H9 (cell line): Measurements from ENCODE around the gene CDS2. TPM values are rescaled to one million over a fixed set of nuclear protein-coding genes. Genes with fewer than 3 reads are reported as not detected.

Source experiments
- DNase-seq: peaks from one replicate; pipeline ENCODE4 v3.0.0-alpha.2; 2017
- H2AFZ ChIP-seq: one replicate; pipeline ENCODE4 v1.6.1; 2013; ENCODE audit warnings: mild to moderate bottlenecking, low read length, control low read depth, moderate library complexity
- H2AK5ac ChIP-seq: 2 replicates; pipeline ENCODE4 v1.6.1; 2013; ENCODE audit warnings: low read length, control low read depth, mixed read lengths; ENCODE audit not compliant: insufficient read length
- H2BK120ac ChIP-seq: one replicate; pipeline ENCODE4 v1.6.1; 2013; ENCODE audit warnings: low read depth, mild to moderate bottlenecking, low read length, control low read depth, inconsistent platforms; ENCODE audit not compliant: poor library complexity, severe bottlenecking
- H2BK12ac ChIP-seq: 2 replicates; pipeline ENCODE4 v1.6.1; 2013; ENCODE audit warnings: low read length, control low read depth, mixed read lengths, low read depth; ENCODE audit not compliant: insufficient read length
- H2BK15ac ChIP-seq: 2 replicates; pipeline ENCODE4 v1.6.1; 2013; ENCODE audit warnings: low read depth, low read length, control low read depth
- H2BK20ac ChIP-seq: one replicate; pipeline ENCODE4 v1.6.1; 2013; ENCODE audit warnings: low read depth, mild to moderate bottlenecking, low read length, control low read depth, inconsistent platforms; ENCODE audit not compliant: poor library complexity, severe bottlenecking
- H2BK5ac ChIP-seq: 2 replicates; pipeline ENCODE4 v1.6.1; 2013; ENCODE audit warnings: low read length, control low read depth, mixed read lengths; ENCODE audit not compliant: insufficient read length
- H3K14ac ChIP-seq: 2 replicates; pipeline ENCODE4 v1.6.1; 2013; ENCODE audit warnings: low read length, control low read depth; ENCODE audit not compliant: insufficient read depth
- H3K18ac ChIP-seq: 2 replicates; pipeline ENCODE4 v1.6.1; 2013; ENCODE audit warnings: low read depth, mild to moderate bottlenecking, mixed read lengths, low read length, control low read depth; ENCODE audit not compliant: insufficient read length
- H3K23ac ChIP-seq: 2 replicates; pipeline ENCODE4 v1.6.1; 2013; ENCODE audit warnings: low read length, control low read depth, mixed read lengths, low read depth; ENCODE audit not compliant: insufficient read length
- H3K23me2 ChIP-seq: 2 replicates; pipeline ENCODE4 v1.6.1; 2013; ENCODE audit warnings: low read depth, mild to moderate bottlenecking, mixed read lengths, low read length, control low read depth; ENCODE audit not compliant: insufficient read length, poor library complexity, severe bottlenecking
- H3K27ac ChIP-seq: 2 replicates; pipeline ENCODE4 v1.5.1; 2013; ENCODE audit warnings: low read length, control low read depth, mixed read lengths, low read depth; ENCODE audit not compliant: insufficient read length
- H3K27me3 ChIP-seq: 2 replicates; pipeline ENCODE4 v1.6.1; 2013; ENCODE audit warnings: low read length, control low read depth, inconsistent platforms; ENCODE audit not compliant: insufficient read depth
- H3K4ac ChIP-seq: 2 replicates; pipeline ENCODE4 v1.6.1; 2013; ENCODE audit warnings: low read depth, mild to moderate bottlenecking, control low read depth, inconsistent platforms, low read length, moderate library complexity
- H3K4me1 ChIP-seq: 2 replicates; pipeline ENCODE4 v1.6.1; 2013; ENCODE audit warnings: low read length, control low read depth, inconsistent platforms; ENCODE audit not compliant: insufficient read depth
- H3K4me2 ChIP-seq: 2 replicates; pipeline ENCODE4 v1.6.1; 2013; ENCODE audit warnings: low read length, control low read depth, mixed read lengths; ENCODE audit not compliant: insufficient read length, insufficient read depth
- H3K56ac ChIP-seq: 2 replicates; pipeline ENCODE4 v1.6.1; 2013; ENCODE audit warnings: low read depth, mild to moderate bottlenecking, mixed read lengths, low read length, control low read depth; ENCODE audit not compliant: insufficient read length
- H3K79me1 ChIP-seq: 2 replicates; pipeline ENCODE4 v1.6.1; 2013; ENCODE audit warnings: low read depth, mild to moderate bottlenecking, moderate library complexity, low read length, control low read depth, inconsistent platforms; ENCODE audit not compliant: insufficient read depth, poor library complexity, severe bottlenecking
- H3K79me2 ChIP-seq: 2 replicates; pipeline ENCODE4 v1.6.1; 2013; ENCODE audit warnings: low read length, control low read depth, inconsistent platforms; ENCODE audit not compliant: insufficient read depth
- H3K9ac ChIP-seq: 2 replicates; pipeline ENCODE4 v1.6.1; 2013; ENCODE audit warnings: low read length, control low read depth, mixed read lengths; ENCODE audit not compliant: insufficient read length; ENCODE audit errors: extremely low read depth
- H3K9me3 ChIP-seq: one replicate; pipeline ENCODE4 v1.6.1; 2013; ENCODE audit warnings: low read depth, low read length, inconsistent platforms; ENCODE audit not compliant: control insufficient read depth
- H3T11ph ChIP-seq: one replicate; pipeline ENCODE4 v1.6.1; 2013; ENCODE audit warnings: mild to moderate bottlenecking, low read length, control low read depth, inconsistent platforms
- H4K20me1 ChIP-seq: one replicate; pipeline ENCODE4 v1.6.1; 2013; ENCODE audit not compliant: control insufficient read depth, insufficient read length, insufficient read depth
- H4K5ac ChIP-seq: 2 replicates; pipeline ENCODE4 v1.6.1; 2013; ENCODE audit warnings: low read depth, mild to moderate bottlenecking, mixed read lengths, low read length, control low read depth; ENCODE audit not compliant: insufficient read length
- H4K8ac ChIP-seq: replicated peaks from 2 replicates; pipeline ENCODE4 v1.6.1; 2013; ENCODE audit warnings: low read length, control low read depth, mixed read lengths, low read depth; ENCODE audit not compliant: insufficient read length
- H4K91ac ChIP-seq: 2 replicates; pipeline ENCODE4 v1.6.1; 2013; ENCODE audit warnings: low read depth, mild to moderate bottlenecking, moderate library complexity, mixed read lengths, low read length, control low read depth; ENCODE audit not compliant: insufficient read length
- H3K27ac Mint-ChIP-seq, 3 experiments: 2 replicates in 2 of 3; 3 replicates in 1 of 3; pipeline ENCODE4 v1.8.0; 2020 to 2021; ENCODE audit warnings: mixed read lengths in 3 of 3, mild to moderate bottlenecking in 1 of 3, moderate library complexity in 1 of 3
- H3K27me3 Mint-ChIP-seq: 2 replicates; pipeline ENCODE4 v1.8.0; 2021; ENCODE audit warnings: low read depth, mild to moderate bottlenecking, moderate library complexity, mixed read lengths
- H3K36me3 Mint-ChIP-seq, 3 experiments: 2 replicates in 2 of 3; 3 replicates in 1 of 3; pipeline ENCODE4 v1.8.0; 2020 to 2021; ENCODE audit warnings: low read depth in 3 of 3, mixed read lengths in 3 of 3; ENCODE audit not compliant: insufficient read depth in 1 of 3
- H3K4me1 Mint-ChIP-seq, 2 experiments: 2 replicates each; pipeline ENCODE4 v1.8.0; 2020; ENCODE audit warnings: mixed read lengths in 2 of 2
- H3K4me3 Mint-ChIP-seq, 2 experiments: 2 replicates in 1 of 2; 3 replicates in 1 of 2; pipeline ENCODE4 v1.8.0; 2020 to 2021; ENCODE audit warnings: mild to moderate bottlenecking in 2 of 2, mixed read lengths in 2 of 2, moderate library complexity in 1 of 2
- H3K9me3 Mint-ChIP-seq, 2 experiments: 2 replicates in 1 of 2; 3 replicates in 1 of 2; pipeline ENCODE4 v1.8.0; 2020; ENCODE audit warnings: mild to moderate bottlenecking in 2 of 2, mixed read lengths in 2 of 2, moderate library complexity in 1 of 2
- WGBS: extraction: QIAGEN DNeasy Blood & Tissue Kit; methylation state at CpG from one replicate; pipeline ENCODE4 v1.1.7; 2013; ENCODE audit warnings: missing lambda C conversion rate, low lambda C conversion rate, mixed read lengths; ENCODE audit not compliant: insufficient read length; ENCODE audit errors: extremely low coverage; 5-methylcytosine and 5-hydroxymethylcytosine counted together
- total RNA-seq: library from RNA; stranded (reverse); gene quantifications from 2 replicates; pipeline ENCODE4 v1.2.1, GENCODE V29; 2021
- TF ChIP-seq, protein P1 (sequence below): fragments of 200-600 bp; sonication (generic); conservative IDR thresholded peaks from 3 replicates; pipeline ENCODE4 v1.8.0; 2021; ENCODE audit warnings: antibody characterized with exemption, mild to moderate bottlenecking

The CDS2 gene
- total RNA-seq, 1 experiment from 2014 or later, result 63.2 TPM

- Histone ChIP-seq H3K4ac (no peak overlapping the region), H2BK15ac (no peak overlapping the region), H2BK5ac (no peak overlapping the region), H3K79me2 (no peaks in the 10 kb centered on the region), H3K23ac (no peak overlapping the region), H4K20me1 (no peaks in the 10 kb centered on the region), H2BK12ac (no peak overlapping the region), H3K4me1 (peaks cover 8% of the 10 kb centered on the region; the same call in 1 of the 2 replicates), H3K9ac (no peak overlapping the region), H2BK120ac (no peak overlapping the region), H3K27me3 (no peaks in the 10 kb centered on the region), H3K4me2 (no peak overlapping the region), H3K79me1 (no peaks in the 10 kb centered on the region), H4K5ac (no peak overlapping the region), H2BK20ac (no peak overlapping the region), H3T11ph (no peak overlapping the region), H4K91ac (no peak overlapping the region), H3K56ac (no peak overlapping the region), H3K14ac (no peak overlapping the region), H2AK5ac (no peak overlapping the region), H3K23me2 (no peaks in the 10 kb centered on the region), H3K27ac (no peak overlapping the region), H4K8ac (no peak overlapping the region), H3K9me3 (no peaks in the 10 kb centered on the region), H2AFZ (no peak overlapping the region), H3K18ac (no peak overlapping the region)
- peaks cover 17 to 19% of the 10 kb centered on the region in 2 experiments for H3K4me1 Mint-ChIP-seq
- H3K9me3 Mint-ChIP-seq, result no peaks in the 10 kb centered on the region
- no peak overlapping the region for H3K4me3 Mint-ChIP-seq
- peaks cover 0 to 5% (median 0%) of the 10 kb centered on the region in 3 experiments; a peak in 3 of 7 replicates for H3K36me3 Mint-ChIP-seq
- no CpG with 5 or more reads among the region's 4 CpGs for WGBS
- no peak for DNase-seq
- no peaks in the 10 kb centered on the region for H3K27me3 Mint-ChIP-seq
- no peak overlapping the region for H3K27ac Mint-ChIP-seq
- TF ChIP-seq, protein P1, sequence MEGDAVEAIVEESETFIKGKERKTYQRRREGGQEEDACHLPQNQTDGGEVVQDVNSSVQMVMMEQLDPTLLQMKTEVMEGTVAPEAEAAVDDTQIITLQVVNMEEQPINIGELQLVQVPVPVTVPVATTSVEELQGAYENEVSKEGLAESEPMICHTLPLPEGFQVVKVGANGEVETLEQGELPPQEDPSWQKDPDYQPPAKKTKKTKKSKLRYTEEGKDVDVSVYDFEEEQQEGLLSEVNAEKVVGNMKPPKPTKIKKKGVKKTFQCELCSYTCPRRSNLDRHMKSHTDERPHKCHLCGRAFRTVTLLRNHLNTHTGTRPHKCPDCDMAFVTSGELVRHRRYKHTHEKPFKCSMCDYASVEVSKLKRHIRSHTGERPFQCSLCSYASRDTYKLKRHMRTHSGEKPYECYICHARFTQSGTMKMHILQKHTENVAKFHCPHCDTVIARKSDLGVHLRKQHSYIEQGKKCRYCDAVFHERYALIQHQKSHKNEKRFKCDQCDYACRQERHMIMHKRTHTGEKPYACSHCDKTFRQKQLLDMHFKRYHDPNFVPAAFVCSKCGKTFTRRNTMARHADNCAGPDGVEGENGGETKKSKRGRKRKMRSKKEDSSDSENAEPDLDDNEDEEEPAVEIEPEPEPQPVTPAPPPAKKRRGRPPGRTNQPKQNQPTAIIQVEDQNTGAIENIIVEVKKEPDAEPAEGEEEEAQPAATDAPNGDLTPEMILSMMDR, result no peak
Observed at GRCh38 chr20:5217616-5218015, 90.8 kb downstream of the CDS2 start.
